GM12878 (cell line): ENCODE results near the gene AP3B1. TPM values are rescaled to one million over a fixed set of nuclear protein-coding genes. Genes with fewer than 3 reads are reported as not detected.

Experiments
- ATAC-seq: fragments of 200-7000 bp; cut with Tn5 transposase; 3 replicates; pipeline ENCODE4 v1.9.1; 2020; ENCODE audit warnings: mild to moderate bottlenecking, moderate library complexity
- Bru-seq: library from RNA; stranded (reverse); fragments of 400-500 nt; gene quantifications from one replicate; lab custom pipeline; 2021; lab: Mats Ljungman, UMichigan
- BruChase-seq, 2 experiments: library from RNA; stranded (reverse); fragments of 400-500 nt; gene quantifications; one replicate each; lab custom pipeline; 2021; lab: Mats Ljungman, UMichigan
- BruUV-seq: library from RNA; stranded (reverse); fragments of 400-500 nt; replicated peaks from 2 replicates; lab custom pipeline; 2021; lab: Mats Ljungman, UMichigan
- CTCF ChIA-PET: fragments of 300-600 bp; sonication (Branson Sonifier 250); formaldehyde crosslinking; extraction: SDS; loops from one replicate; lab custom pipeline; 2021; ENCODE audit warnings: inconsistent platforms; lab: Yijun Ruan, JAX
- POLR2A ChIA-PET: fragments of 350-600 bp; formaldehyde crosslinking; extraction: SDS; loops from one replicate; lab custom pipeline; 2021; ENCODE audit warnings: inconsistent platforms; lab: Charles Lee
- RAD21 ChIA-PET: fragments of 300-600 bp; sonication (Branson Sonifier 250); formaldehyde crosslinking; loops from one replicate; lab custom pipeline; 2023; ENCODE audit warnings: antibody characterized with exemption; ENCODE audit not compliant: unreplicated experiment; lab: Charles Lee
- SMC1A ChIA-PET: fragments of 300-600 bp; sonication (Branson Sonifier 250); formaldehyde crosslinking; loops from one replicate; lab custom pipeline; 2023; ENCODE audit not compliant: unreplicated experiment, uncharacterized antibody; lab: Charles Lee
- DNase-seq: peaks from one replicate; pipeline ENCODE4 v3.0.0-alpha.2; 2011; ENCODE audit warnings: low read depth, low spot score
- FAIRE-seq: peaks from 3 replicates; lab custom pipeline; 2011; peaks lifted over from hg19 to GRCh38; lab: Jason Lieb, UNC
- H2AFZ ChIP-seq: 2 replicates; pipeline ENCODE4 v1.6.0; 2011; ENCODE audit warnings: low read depth, low read length, control low read depth; ENCODE audit not compliant: control insufficient read depth
- H3K27ac ChIP-seq: 2 replicates; pipeline ENCODE4 v1.5.1; 2011; ENCODE audit warnings: control low read depth; ENCODE audit not compliant: control insufficient read depth, insufficient read depth
- H3K27me3 ChIP-seq, 2 experiments: replicated peaks in 1 of 2; 2 replicates each; pipeline versions ENCODE4 v1.6.0 to v1.6.1; 2011; ENCODE audit warnings: low read length in 1 of 2; ENCODE audit not compliant: control insufficient read depth in 2 of 2, insufficient read depth in 2 of 2
- H3K36me3 ChIP-seq, 2 experiments: 2 replicates each; pipeline ENCODE4 v1.5.1; 2011; ENCODE audit warnings: low read length in 1 of 2; ENCODE audit not compliant: control insufficient read depth in 2 of 2, insufficient read depth in 2 of 2
- H3K4me1 ChIP-seq: 2 replicates; pipeline ENCODE4 v1.6.1; 2011; ENCODE audit warnings: mild to moderate bottlenecking, low read length, moderate library complexity, mixed read lengths; ENCODE audit not compliant: control insufficient read depth, insufficient read depth
- H3K4me2 ChIP-seq: 2 replicates; pipeline ENCODE4 v1.6.0; 2011; ENCODE audit warnings: control low read depth; ENCODE audit not compliant: control insufficient read depth, insufficient read depth
- H3K4me3 ChIP-seq: fragments of 200-600 bp; sonication (generic); 2 replicates; pipeline ENCODE4 v1.5.1; 2016
- H3K79me2 ChIP-seq: 2 replicates; pipeline ENCODE4 v1.6.0; 2011; ENCODE audit warnings: low read length; ENCODE audit not compliant: control insufficient read depth, insufficient read depth
- H3K9ac ChIP-seq: 2 replicates; pipeline ENCODE4 v1.8.0; 2011; ENCODE audit warnings: low read length, control low read depth, mixed read lengths; ENCODE audit not compliant: control insufficient read depth, insufficient read depth
- H3K9me3 ChIP-seq: replicated peaks from 3 replicates; pipeline ENCODE4 v1.5.1; 2011; ENCODE audit warnings: mild to moderate bottlenecking, low read length; ENCODE audit not compliant: control insufficient read depth, insufficient read depth
- H4K20me1 ChIP-seq: 2 replicates; pipeline ENCODE4 v1.6.0; 2011; ENCODE audit not compliant: control insufficient read depth, insufficient read depth
- CEBPB ChIP-seq, 2 experiments: fragments of 150-350 bp in 1 of 2; IDR thresholded peaks; 2 replicates each; pipeline ENCODE4 v1.6.1; 2012 to 2014; ENCODE audit warnings: low read depth in 2 of 2, low read length in 2 of 2, borderline replicate concordance in 1 of 2, inconsistent platforms in 1 of 2
- HDAC6 ChIP-seq: fragments of 200-600 bp; sonication (generic); IDR thresholded peaks from one replicate; pipeline ENCODE4 v1.8.0; 2017; ENCODE audit warnings: antibody characterized with exemption; ENCODE audit not compliant: unreplicated experiment
- NFXL1 ChIP-seq: fragments of 450-650 bp; IDR thresholded peaks from 2 replicates; pipeline ENCODE4 v1.6.1; 2017; ENCODE audit warnings: antibody characterized with exemption, mild to moderate bottlenecking, borderline replicate concordance
- NFYB ChIP-seq: IDR thresholded peaks from 2 replicates; pipeline ENCODE4 v1.6.1; 2011; ENCODE audit warnings: low read depth, mild to moderate bottlenecking, low read length, improper control_type of control experiment, moderate library complexity; ENCODE audit not compliant: insufficient read depth
- NR2C1 ChIP-seq: fragments of 450-650 bp; IDR thresholded peaks from 2 replicates; pipeline ENCODE4 v1.6.1; 2017; ENCODE audit warnings: antibody characterized with exemption, mild to moderate bottlenecking, moderate library complexity
- NR2C2 ChIP-seq: IDR thresholded peaks from 2 replicates; pipeline ENCODE4 v1.6.1; 2011; ENCODE audit warnings: borderline replicate concordance, low read depth; ENCODE audit not compliant: control insufficient read depth, insufficient read length
- POU2F2 ChIP-seq: IDR thresholded peaks from 3 replicates; pipeline ENCODE4 v1.6.1; 2011; ENCODE audit warnings: low read depth, mild to moderate bottlenecking, low read length, borderline replicate concordance
- RAD51 ChIP-seq: fragments of 450-650 bp; IDR thresholded peaks from 2 replicates; pipeline ENCODE4 v1.6.1; 2016; ENCODE audit warnings: moderate library complexity, mild to moderate bottlenecking, inconsistent platforms
- RELB ChIP-seq: fragments of 450-650 bp; IDR thresholded peaks from 2 replicates; pipeline ENCODE4 v1.6.1; 2017; ENCODE audit warnings: low read depth, mild to moderate bottlenecking, moderate library complexity
- RFX5 ChIP-seq: IDR thresholded peaks from 2 replicates; pipeline ENCODE4 v1.6.1; 2011; ENCODE audit warnings: low read depth, low read length, improper control_type of control experiment
- SREBF1 ChIP-seq: IDR thresholded peaks from 2 replicates; pipeline ENCODE4 v1.6.1; 2012; ENCODE audit warnings: mild to moderate bottlenecking, low read length
- STAT1 ChIP-seq: fragments of 450-650 bp; conservative IDR thresholded peaks from 2 replicates; pipeline ENCODE4 v1.6.1; 2014; ENCODE audit warnings: antibody characterized with exemption, mild to moderate bottlenecking
- TARDBP ChIP-seq: IDR thresholded peaks from 2 replicates; pipeline ENCODE4 v1.6.1; 2016; ENCODE audit warnings: borderline replicate concordance
- ZBTB33 ChIP-seq: fragments of 450-650 bp; IDR thresholded peaks from 2 replicates; pipeline ENCODE4 v1.6.1; 2017; ENCODE audit warnings: mild to moderate bottlenecking
- WGBS: methylation state at CpG from one replicate; pipeline ENCODE4 v1.1.6; 2016; ENCODE audit warnings: low lambda C conversion rate; ENCODE audit not compliant: insufficient replicate concordance, insufficient coverage; ENCODE audit errors: missing lambda C conversion rate; 5-methylcytosine and 5-hydroxymethylcytosine counted together
- in situ Hi-C: fragments of 300-500 bp; cut with MboI; formaldehyde crosslinking; loops from 9 replicates; pipeline ENCODE4 v1.14.3; 2018; ENCODE audit warnings: mixed read lengths
- intact Hi-C: fragments of 100-400 bp; cut with micrococcal nuclease; formaldehyde crosslinking; loops from one replicate; pipeline ENCODE4 v1.14.2; 2022; ENCODE audit not compliant: unreplicated experiment
- long read RNA-seq, 2 experiments: library from polyadenylated mRNA; unstranded; transcript quantifications; one replicate each; pipeline ENCODE4 v2.0.0, GENCODE V29; 2019 to 2020
- polyA minus RNA-seq, 3 experiments: library from RNA; depleted of rRNA, polyadenylated mRNA; stranded (reverse); fragments of >200 nt; gene quantifications; 2 replicates each; pipeline ENCODE4 v1.2.3, GENCODE V29; 2011
- polyA plus RNA-seq, 11 experiments: library from polyadenylated mRNA; depleted of rRNA in 4 of 11; unstranded in 6 of 11; stranded (reverse) in 5 of 11; fragments of >200 nt; fragmentation: Nextera tagmentation in 4 of 11; fragmentation: Illumina TruSeq in 1 of 11; extraction: Ambion mirVana in 4 of 11; extraction: Trizol in 1 of 11; gene quantifications; 1 replicate in 1 of 11; 2 replicates in 10 of 11; pipeline versions ENCODE4 v1.2.1 to v1.2.3, GENCODE V29; 2011 to 2016; ENCODE audit warnings: inconsistent platforms in 2 of 11, missing spikeins in 2 of 11, low read depth in 1 of 11
- total RNA-seq, 4 experiments: library from RNA; depleted of rRNA in 3 of 4; stranded (reverse); fragments of >200 nt in 3 of 4; fragmentation: Illumina TruSeq in 1 of 4; extraction: Trizol in 1 of 4; gene quantifications; 2 replicates each; pipeline versions ENCODE4 v1.2.1 to v1.2.3, GENCODE V29; 2013 to 2021

The AP3B1 gene
- 138 and 154 TPM in 2 replicates for total RNA-seq (2013; cell fraction: nucleolus; rRNA removed)
- total RNA-seq (2014; rRNA removed) (59.5 and 71.3 TPM in 2 replicates), total RNA-seq (2014; rRNA removed; fragmentation: Illumina TruSeq; extraction: Trizol) (70.8 and 75.6 TPM in 2 replicates), total RNA-seq (2021) (46.6 and 50.1 TPM in 2 replicates), polyA plus RNA-seq (2011; rRNA removed) (58.3 and 74.3 TPM in 2 replicates), polyA plus RNA-seq (2014; fragmentation: Illumina TruSeq; extraction: Trizol) (66.4 and 70.3 TPM in 2 replicates), polyA plus RNA-seq (2014; fragmentation: Nextera tagmentation; extraction: Ambion mirVana) (10 to 100 TPM; 32.8 to 36.2 TPM), polyA plus RNA-seq (2014; rRNA removed) (26.2 and 30.9 TPM in 2 replicates), polyA plus RNA-seq (2016; fragmentation: Nextera tagmentation; extraction: Ambion mirVana) (10 to 100 TPM; 41.8 to 45.4 TPM), polyA minus RNA-seq (2011; rRNA and poly(A)+ RNA removed) (60.5 and 63.3 TPM in 2 replicates), Bru-seq, nascent RNA (percentile 83 among the genes with signal in this experiment), BruChase-seq, experiment 1, labeled RNA remaining after a 6-hour chase (percentile 74 among the genes with signal in this experiment), BruChase-seq, experiment 2, labeled RNA remaining after a 2-hour chase (percentile 73 among the genes with signal in this experiment)
- polyA plus RNA-seq (2011; ENCODE audit: low read depth) = 34.1 TPM
- polyA plus RNA-seq (2011; cell fraction: cytosol; rRNA removed) = 28.3 and 37.4 TPM in 2 replicates
- 25.4 and 27.2 TPM in 2 replicates for polyA plus RNA-seq (2011; cell fraction: nucleus; rRNA removed)
- polyA plus RNA-seq (2012) = 33.0 and 44.8 TPM in 2 replicates
- polyA minus RNA-seq (2011; cell fraction: cytosol; rRNA and poly(A)+ RNA removed) = 15.0 and 21.5 TPM in 2 replicates
- polyA minus RNA-seq (2011; cell fraction: nucleus; rRNA and poly(A)+ RNA removed) = 44.2 and 73.4 TPM in 2 replicates
- long read RNA-seq, experiment 1, full-length matches to known transcripts = 6 of 21 reads
- long read RNA-seq, experiment 1, partial matches to known transcripts = 14 of 21 reads
- long read RNA-seq, experiment 1, other reads (novel, unspliced or antisense) = 1 of 21 reads
- long read RNA-seq, experiment 2, full-length matches to known transcripts = 4 of 277 reads
- long read RNA-seq, experiment 2, partial matches to known transcripts = 247 of 277 reads
- long read RNA-seq, experiment 2, other reads (novel, unspliced or antisense) = 26 of 277 reads

GRCh38 chr5:78294248-78295034 lies at the start of gene AP3B1:
AP3B1 (minus strand) TSS chr5:78294698; CDS start chr5:78294579, 119 bp downstream.
- Histone ChIP-seq H3K4me2 (peak within 1 kb of the TSS; percentile 83), H3K36me3 (no peaks in the 10 kb centered on the region), H3K79me2 (peaks cover 44% of the 10 kb centered on the region), H3K27me3 (no peaks in the 10 kb centered on the region), H3K4me3 (peak within 1 kb of the TSS; percentile 97), H3K27ac (peak within 1 kb of the TSS; percentile 89), H3K9ac (peak within 1 kb of the TSS; percentile 90), H3K4me1 (no peaks in the 10 kb centered on the region), H3K9me3 (no peaks in the 10 kb centered on the region), H2AFZ (peak within 1 kb of the TSS; percentile 99), H4K20me1 (no peaks in the 10 kb centered on the region)
- DNase-seq (peak; percentile 89), ATAC-seq (peak; percentile 91), FAIRE-seq (no peak)
- CTCF ChIA-PET = interaction anchor here (0.7 to 1.8 kb wide), 11 partner anchors 8 to 802 kb away, joined by 3 to 6 read pairs (median 3); no protein-coding TSS in a partner anchor
- intact Hi-C loops = loop anchor here (1.0 to 2.0 kb wide), 2 partner anchors 66 to 72 kb away; partner anchors contain the start of gene SCAMP1
- 1% methylated on average over 53 of the region's 53 CpGs for WGBS
- in situ Hi-C loops = loop anchor here (5.0 kb wide), 1 partner anchor 63 kb away; no protein-coding TSS in a partner anchor
- SMC1A ChIA-PET = interaction anchor here (0.6 to 2.0 kb wide), 6 partner anchors 19 to 66 kb away, joined by 3 to 12 read pairs (median 3); partner anchors contain the start of gene SCAMP1
- POLR2A ChIA-PET = interaction anchor here (0.5 to 3.1 kb wide), 7 partner anchors 10 to 538 kb away, joined by 3 to 17 read pairs (median 4); partner anchors contain the start of gene SCAMP1
- BruUV-seq = no TSS peak
- RAD21 ChIA-PET = interaction anchor here (0.6 to 1.3 kb wide), 7 partner anchors 26 to 802 kb away, joined by 3 to 4 read pairs (median 3); partner anchors contain the start of gene SCAMP1
- TF ChIP-seq NR2C1 (peak; percentile 52; the same call in 1 of the 2 replicates), RAD51 (no peak), HDAC6 (no peak), RELB (peak; percentile 96), ZBTB33 (0 out of 2 replicates have a peak, but pooled peaks have one; percentile 18), RFX5 (no peak; the same call in 1 of the 2 replicates), SREBF1 (no peak), NFXL1 (no peak), STAT1 (0 out of 2 replicates have a peak, but pooled peaks have one; percentile 58), NFYB (no peak), TARDBP (0 out of 2 replicates have a peak, but pooled peaks have one; percentile 44), NR2C2 (no peak), CEBPB (IDR thresholded peaks at IDR 0.05; ENCODE audit: borderline replicate concordance in 1 of 2, low read depth in 2 of 2, low read length in 2 of 2) (no peak), POU2F2 (0 out of 3 replicates have a peak, but pooled peaks have one; percentile 59)
